ENCODE data around the gene XRCC6.
"Not testable (repeated sequence)": the region's sequence is repeated elsewhere in the genome, so short reads cannot be mapped to it uniquely, and the experiment has no call there.

Gene XRCC6

GRCh38 chr22:41619979-41620588 lies 1.0 kb upstream of the XRCC6 start:
- no peak for DNase-seq (ENCODE audit: low read depth)
- TF ChIP-seq, protein P1, sequence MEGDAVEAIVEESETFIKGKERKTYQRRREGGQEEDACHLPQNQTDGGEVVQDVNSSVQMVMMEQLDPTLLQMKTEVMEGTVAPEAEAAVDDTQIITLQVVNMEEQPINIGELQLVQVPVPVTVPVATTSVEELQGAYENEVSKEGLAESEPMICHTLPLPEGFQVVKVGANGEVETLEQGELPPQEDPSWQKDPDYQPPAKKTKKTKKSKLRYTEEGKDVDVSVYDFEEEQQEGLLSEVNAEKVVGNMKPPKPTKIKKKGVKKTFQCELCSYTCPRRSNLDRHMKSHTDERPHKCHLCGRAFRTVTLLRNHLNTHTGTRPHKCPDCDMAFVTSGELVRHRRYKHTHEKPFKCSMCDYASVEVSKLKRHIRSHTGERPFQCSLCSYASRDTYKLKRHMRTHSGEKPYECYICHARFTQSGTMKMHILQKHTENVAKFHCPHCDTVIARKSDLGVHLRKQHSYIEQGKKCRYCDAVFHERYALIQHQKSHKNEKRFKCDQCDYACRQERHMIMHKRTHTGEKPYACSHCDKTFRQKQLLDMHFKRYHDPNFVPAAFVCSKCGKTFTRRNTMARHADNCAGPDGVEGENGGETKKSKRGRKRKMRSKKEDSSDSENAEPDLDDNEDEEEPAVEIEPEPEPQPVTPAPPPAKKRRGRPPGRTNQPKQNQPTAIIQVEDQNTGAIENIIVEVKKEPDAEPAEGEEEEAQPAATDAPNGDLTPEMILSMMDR (IDR thresholded peaks at IDR 0.05; ENCODE audit: low read length, missing control alignments) = no peak
- peak overlapping the region; percentile 78 for H3K4me3 ChIP-seq (replicated peaks; ENCODE audit: low read depth, low read length)

DNA sequence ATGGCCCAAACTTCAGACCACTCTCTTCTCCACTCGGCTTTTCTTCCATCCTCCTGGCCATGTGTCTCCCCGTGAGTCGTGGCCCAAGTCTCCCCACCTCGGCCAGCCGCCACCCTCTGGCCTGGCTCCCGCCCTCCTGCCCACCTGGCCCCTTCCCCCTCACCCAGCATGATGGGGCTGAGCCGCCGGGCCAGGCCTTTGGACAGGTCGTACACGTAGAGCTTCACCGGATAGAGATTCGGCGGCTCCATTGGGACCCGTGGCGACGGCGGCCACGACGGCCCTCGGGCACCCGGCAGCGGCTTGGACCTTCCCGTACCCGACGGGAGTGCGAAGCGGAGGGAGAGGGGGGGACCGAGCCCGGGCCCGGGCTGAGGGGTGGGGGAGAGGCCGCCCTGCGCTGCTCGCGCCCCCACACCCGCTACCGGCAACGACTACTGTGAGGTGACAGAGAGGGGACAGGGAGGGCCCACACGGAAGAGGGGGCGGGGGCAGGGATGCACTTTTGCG lies 451 bp upstream of the XRCC6 start, which contains the start of gene DESI1:
DESI1 (minus strand) TSS at position 455 of the 510 bp plus-strand sequence; CDS start at position 251, 204 bp downstream.
- peak within 1 kb of the TSS; percentile 78 for H3K4me3 ChIP-seq (replicated peaks; ENCODE audit: low read depth, low read length)
- TF ChIP-seq, protein P1 (IDR thresholded peaks at IDR 0.05; ENCODE audit: low read length, missing control alignments) = no peak
- no peak for DNase-seq (ENCODE audit: low read depth)

- H3K4me3 ChIP-seq (replicated peaks; ENCODE audit: low read depth, low read length) = peak overlapping the region; percentile 78
- no peak for DNase-seq (ENCODE audit: low read depth)
- TF ChIP-seq, protein P1 (IDR thresholded peaks at IDR 0.05; ENCODE audit: low read length, missing control alignments) = no peak
These were observed 750 bp downstream of the XRCC6 start for GRCh38 chr22:41621911-41622179.

- no peak overlapping the region for H3K4me3 ChIP-seq (replicated peaks; ENCODE audit: low read depth, low read length)
- no peak for DNase-seq (ENCODE audit: low read depth)
- TF ChIP-seq, protein P1 (IDR thresholded peaks at IDR 0.05; ENCODE audit: low read length, missing control alignments) = no peak
These were observed 4.5 kb downstream of the XRCC6 start for GRCh38 chr22:41625577-41625976.

- DNase-seq (ENCODE audit: low read depth); H3K4me3 ChIP-seq (replicated peaks; ENCODE audit: low read depth, low read length): not testable (repeated sequence)
These were observed 10.0 kb downstream of the XRCC6 start for GRCh38 chr22:41631115-41631514.

DNA sequence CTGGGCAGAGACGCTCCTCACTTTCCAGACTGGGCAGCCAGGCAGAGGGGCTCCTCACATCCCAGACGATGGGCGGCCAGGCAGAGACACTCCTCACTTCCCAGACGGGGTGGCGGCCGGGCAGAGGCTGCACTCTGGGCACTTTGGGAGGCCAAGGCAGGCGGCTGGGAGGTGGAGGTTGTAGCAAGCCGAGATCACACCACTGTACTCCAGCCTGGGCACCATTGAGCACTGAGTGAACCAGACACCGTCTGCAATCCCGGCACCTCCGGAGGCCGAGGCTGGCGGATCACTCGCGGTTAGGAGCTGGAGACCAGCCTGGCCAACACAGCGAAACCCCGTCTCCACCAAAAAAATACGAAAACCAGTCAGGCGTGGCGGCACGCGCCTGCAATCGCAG lies 10.5 kb downstream of the XRCC6 start:
- not testable (repeated sequence) for DNase-seq (ENCODE audit: low read depth); H3K4me3 ChIP-seq (replicated peaks; ENCODE audit: low read depth, low read length)

- H3K4me3 ChIP-seq (replicated peaks; ENCODE audit: low read depth, low read length); DNase-seq (ENCODE audit: low read depth): not testable (repeated sequence)
These were observed 13.5 kb downstream of the XRCC6 start for GRCh38 chr22:41634610-41635009.

DNA sequence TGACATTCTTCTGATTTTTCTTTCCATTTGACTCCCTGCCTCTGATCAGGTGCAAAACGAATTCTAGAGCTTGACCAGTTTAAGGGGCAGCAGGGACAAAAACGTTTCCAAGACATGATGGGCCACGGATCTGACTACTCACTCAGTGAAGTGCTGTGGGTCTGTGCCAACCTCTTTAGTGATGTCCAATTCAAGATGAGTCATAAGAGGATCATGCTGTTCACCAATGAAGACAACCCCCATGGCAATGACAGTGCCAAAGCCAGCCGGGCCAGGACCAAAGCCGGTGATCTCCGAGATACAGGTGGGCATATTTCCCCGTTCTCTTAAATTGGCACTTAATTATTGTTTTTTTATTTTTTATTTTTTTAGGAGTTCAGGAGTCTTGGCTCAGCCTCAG lies 15.4 kb downstream of the XRCC6 start:
- peak; percentile 14 for DNase-seq (ENCODE audit: low read depth)
- H3K4me3 ChIP-seq (replicated peaks; ENCODE audit: low read depth, low read length) = no peak overlapping the region
- TF ChIP-seq, protein P1 (IDR thresholded peaks at IDR 0.05; ENCODE audit: low read length, missing control alignments) = no peak

GRCh38 chr22:41637623-41638022 lies 16.5 kb downstream of the XRCC6 start:
- H3K4me3 ChIP-seq (replicated peaks; ENCODE audit: low read depth, low read length); DNase-seq (ENCODE audit: low read depth): not testable (repeated sequence)

Data from fibroblast of pulmonary artery (primary cell).